ENCODE results near the gene LENEP.
A peak's percentile ranks its signal among the peaks of the same experiment; 100 is the strongest.

The LENEP gene, protein sequence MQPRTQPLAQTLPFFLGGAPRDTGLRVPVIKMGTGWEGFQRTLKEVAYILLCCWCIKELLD

DNA sequence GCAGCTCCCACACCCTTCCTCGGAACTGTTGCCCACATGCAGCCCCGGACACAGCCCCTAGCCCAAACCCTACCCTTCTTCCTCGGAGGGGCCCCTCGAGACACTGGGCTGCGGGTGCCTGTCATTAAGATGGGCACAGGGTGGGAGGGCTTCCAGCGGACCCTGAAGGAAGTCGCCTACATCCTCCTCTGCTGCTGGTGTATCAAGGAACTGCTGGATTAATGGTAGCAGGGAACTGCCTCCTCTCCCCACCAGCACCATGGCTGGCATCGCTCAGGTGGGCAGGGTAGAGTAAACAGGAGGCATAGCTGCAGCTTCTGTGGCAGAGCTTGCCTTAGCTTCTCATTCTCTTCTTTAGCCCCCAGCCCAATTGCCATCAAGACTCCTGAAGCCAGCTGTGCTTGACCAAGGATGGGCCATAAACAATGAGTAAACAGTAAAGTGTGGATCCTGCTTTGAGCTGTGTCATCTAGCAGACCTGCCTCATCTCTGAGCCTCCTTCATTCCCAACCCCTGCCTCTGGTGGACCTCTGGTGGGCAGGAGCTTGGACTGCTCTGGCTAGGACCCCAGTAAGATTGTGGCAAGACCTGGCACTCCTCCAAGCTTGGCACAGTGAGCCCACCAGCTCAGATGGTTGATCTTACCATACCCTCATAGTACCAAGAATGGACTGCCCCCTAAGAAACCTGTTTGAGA lies at the start of gene LENEP:
LENEP (plus strand) TSS at position 15 of the 697 bp plus-strand sequence; CDS start at position 37, 22 bp downstream.
- Mint-ChIP-seq H3K36me3 (ENCODE audit: low read depth) (peaks cover 34% of the 10 kb centered on the region), H3K27ac (peak within 1 kb of the TSS; percentile 45), H3K4me1 (ENCODE audit: low read depth) (peaks cover 33% of the 10 kb centered on the region), H3K4me3 (no peak within 1 kb of the TSS), H3K9me3 (no peaks in the 10 kb centered on the region), H3K27me3 (no peaks in the 10 kb centered on the region)
- DNase-seq: no peak

DNA sequence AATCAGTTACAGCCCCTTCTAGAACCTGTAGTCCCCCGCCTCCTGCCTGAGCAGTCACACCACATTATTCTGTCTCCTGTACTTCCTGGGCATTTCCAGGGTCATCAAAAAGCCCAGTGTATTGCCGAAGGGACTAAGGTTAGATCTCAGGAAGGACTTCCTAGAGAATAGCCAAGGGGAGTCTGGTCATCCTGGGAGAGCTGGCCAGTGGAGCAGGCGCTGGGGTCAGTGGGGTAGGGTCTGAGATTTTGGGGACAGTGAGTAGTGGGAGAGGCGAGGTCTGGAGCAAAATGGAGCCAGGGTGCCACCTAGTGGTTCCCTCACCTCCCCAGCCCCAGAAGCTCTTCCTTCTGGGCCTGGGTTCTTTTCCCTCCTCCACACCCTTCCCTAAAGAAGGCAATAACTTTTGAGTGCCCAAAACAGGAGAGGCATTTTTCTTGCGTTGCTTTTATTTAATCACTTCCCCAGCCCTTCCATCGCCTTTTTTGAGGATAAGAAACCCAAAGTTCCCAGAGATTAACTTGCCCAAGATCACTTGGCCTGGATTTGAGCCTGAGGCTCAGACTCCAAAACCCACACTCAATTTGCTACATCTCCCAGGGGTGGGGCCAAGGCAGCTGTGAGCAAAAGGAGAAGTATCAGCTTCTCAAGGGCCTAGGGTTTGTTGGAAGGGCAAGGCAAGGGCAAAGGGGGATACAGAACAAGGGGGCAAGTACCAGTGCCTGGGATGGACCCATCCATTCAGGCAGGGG lies 49.6 kb upstream of the LENEP start:
- H3K4me1 Mint-ChIP-seq (ENCODE audit: low read depth): peaks cover 52% of the 10 kb centered on the region
- peak; percentile 68 for DNase-seq

DNA sequence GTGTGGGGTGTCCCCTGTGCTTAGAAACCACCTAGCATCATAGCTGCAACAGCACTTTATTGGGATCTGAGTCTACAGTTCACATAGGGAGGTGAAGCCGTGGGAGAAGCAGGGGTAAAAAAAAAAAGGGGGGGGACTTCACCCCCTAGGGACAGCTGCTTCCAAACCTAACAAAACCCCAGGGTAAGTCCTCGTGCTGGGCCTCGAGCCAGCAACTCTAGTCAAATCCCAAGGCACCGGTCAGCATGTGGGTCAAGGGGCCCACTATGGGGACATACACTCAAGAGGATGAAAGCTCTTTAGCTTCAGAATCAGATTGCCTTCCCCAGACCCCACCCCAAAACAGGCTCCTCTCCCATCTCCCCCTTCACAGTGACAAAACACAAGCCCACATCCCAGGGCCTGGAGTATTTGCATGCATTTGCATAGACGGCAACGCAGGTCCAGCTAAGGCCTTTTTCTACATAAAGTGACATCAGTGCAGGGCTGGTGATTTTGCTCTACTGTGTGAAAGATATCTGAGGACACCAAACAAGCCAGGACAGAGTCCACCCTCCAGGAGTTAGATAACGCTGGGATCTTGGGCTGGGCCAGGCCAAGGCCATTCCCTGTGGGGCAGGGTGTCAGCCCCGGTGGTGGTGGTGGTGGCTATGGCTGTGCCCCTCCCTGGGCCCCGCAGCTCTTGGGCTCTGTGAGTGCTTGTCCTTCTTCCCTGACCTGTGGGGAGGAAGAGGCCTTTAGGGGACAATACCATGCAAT lies 48.8 kb upstream of the LENEP start:
- Mint-ChIP-seq H3K4me3 (no peak overlapping the region), H3K27ac (peak overlapping the region; percentile 91), H3K36me3 (ENCODE audit: low read depth) (peaks cover 31% of the 10 kb centered on the region), H3K4me1 (ENCODE audit: low read depth) (peaks cover 49% of the 10 kb centered on the region), H3K27me3 (no peaks in the 10 kb centered on the region), H3K9me3 (no peaks in the 10 kb centered on the region)
- no peak for DNase-seq

More for the DNA sequence above, 49.6 kb upstream of the LENEP start:
- H3K27ac Mint-ChIP-seq: peak overlapping the region; percentile 91
- peaks cover 31% of the 10 kb centered on the region for H3K36me3 Mint-ChIP-seq (ENCODE audit: low read depth)
- no peaks in the 10 kb centered on the region for H3K27me3 Mint-ChIP-seq
- H3K9me3 Mint-ChIP-seq: no peaks in the 10 kb centered on the region
- H3K4me3 Mint-ChIP-seq: peak overlapping the region; percentile 1

DNA sequence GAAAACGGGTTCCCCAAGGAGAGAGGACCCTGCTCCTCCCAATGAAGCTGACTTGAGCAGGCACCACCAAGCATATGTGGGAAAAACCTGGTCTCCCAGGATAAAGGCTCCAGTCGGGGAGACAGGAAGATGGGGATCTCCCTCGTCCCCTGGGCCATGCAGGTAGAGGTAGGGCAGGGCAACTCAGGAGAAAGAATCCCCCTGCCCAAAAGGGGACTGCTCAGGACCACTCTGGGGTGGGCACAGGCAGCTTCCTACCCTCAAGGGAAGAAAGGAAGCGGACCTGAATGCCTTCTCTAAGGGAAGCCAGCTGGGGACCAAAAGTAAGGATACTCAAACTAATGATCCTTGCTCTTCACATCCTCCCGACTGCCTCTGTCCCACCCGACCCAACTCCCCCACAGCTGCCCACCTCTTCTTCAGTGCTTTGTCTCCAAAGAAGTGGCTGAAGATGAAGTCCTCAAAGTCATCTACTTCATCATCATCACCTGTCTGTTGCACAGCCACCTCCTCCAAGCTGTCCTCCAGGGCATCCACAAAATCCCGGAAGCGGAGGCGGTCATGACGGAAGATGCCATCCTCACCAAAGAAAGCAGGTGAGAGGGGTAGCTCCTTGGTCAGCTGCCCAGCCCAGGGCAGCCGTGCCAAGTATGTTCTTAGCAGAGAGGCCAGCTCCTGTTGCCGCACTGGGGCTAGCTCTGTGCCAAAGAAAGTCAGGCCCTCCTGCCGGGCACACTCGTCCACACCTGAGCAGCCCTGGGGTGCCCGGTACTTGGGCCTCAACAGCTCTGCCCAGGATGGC lies 48.0 kb upstream of the LENEP start:
- Mint-ChIP-seq H3K36me3 (ENCODE audit: low read depth) (peaks cover 31% of the 10 kb centered on the region), H3K4me3 (no peak overlapping the region)

DNA sequence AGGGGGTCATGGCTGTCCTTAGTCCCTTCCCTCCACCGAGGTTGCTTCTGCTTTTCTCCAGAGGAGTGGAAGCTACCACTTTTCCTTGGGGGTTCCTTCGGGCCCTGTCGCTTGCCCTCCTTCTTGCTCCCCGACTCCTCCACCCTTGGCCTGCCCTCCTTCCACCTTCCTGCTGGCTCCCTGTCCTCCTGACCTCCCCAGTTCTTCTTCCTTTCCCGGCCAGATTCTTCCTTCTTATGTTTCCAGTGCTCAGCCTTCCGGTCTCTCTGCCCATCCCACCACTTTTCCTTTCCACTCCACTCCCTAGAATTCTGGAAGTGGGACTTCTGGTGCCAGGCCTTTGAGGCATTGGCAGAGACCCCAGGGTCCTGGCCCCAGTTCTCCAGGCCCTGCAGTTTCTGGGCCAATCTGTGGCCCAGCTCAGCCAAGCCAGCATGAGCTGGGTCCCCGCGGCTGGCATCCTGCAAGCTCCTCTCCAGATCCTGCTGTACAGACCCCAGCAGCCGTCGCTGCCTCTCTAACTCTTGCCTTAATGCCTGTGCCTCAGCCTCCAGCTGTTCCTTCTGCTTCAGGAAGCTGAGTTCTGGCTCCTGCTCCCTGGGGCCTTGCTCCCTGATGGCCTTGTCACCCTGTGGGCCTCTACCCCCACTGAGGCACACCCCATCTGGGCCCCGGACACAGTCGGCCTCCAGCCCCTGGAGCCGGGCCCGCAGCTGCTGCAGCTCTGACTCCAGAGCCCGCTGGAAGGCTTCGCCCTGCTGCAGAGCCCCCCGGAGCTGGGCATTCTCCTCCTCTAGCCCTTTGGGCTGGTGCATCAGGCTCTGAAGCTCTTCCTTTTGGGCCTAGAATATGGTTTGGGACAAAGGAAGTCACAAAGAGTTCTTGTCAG lies 47.2 kb upstream of the LENEP start:
- H3K27ac Mint-ChIP-seq: peak overlapping the region; percentile 71
- no peak for DNase-seq
- peaks cover 36% of the 10 kb centered on the region for H3K36me3 Mint-ChIP-seq (ENCODE audit: low read depth)
- no peaks in the 10 kb centered on the region for H3K9me3 Mint-ChIP-seq
- peaks cover 45% of the 10 kb centered on the region for H3K4me1 Mint-ChIP-seq (ENCODE audit: low read depth)
- H3K4me3 Mint-ChIP-seq: no peak overlapping the region
- H3K27me3 Mint-ChIP-seq: no peaks in the 10 kb centered on the region

More for the DNA sequence above, 48.0 kb upstream of the LENEP start:
- Mint-ChIP-seq H3K9me3 (no peaks in the 10 kb centered on the region), H3K27me3 (no peaks in the 10 kb centered on the region), H3K4me1 (ENCODE audit: low read depth) (peaks cover 45% of the 10 kb centered on the region), H3K27ac (peak overlapping the region; percentile 12)
- DNase-seq: no peak

DNA sequence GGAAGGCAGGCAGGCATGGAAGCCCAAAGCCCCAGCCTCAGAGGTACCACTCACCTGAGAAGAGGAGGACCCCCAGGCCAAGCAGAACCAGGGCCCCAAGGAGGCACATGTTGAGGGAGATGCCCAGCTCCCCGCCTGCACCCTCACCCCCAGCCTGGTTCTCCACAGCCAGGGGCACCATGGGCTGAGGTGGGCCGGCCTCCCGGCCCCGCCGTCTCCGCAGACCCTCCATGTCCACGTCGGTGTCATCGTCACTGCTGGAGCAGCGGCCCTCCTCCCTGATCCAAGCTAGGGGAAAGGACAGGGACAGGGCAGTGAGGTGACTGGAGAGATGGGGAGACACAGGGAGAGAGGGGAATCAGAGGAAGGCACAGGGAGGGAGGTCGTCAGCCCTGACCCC lies 45.3 kb upstream of the LENEP start:
- H3K4me3 Mint-ChIP-seq: no peak overlapping the region
- H3K36me3 Mint-ChIP-seq (ENCODE audit: low read depth): peaks cover 36% of the 10 kb centered on the region
- peaks cover 45% of the 10 kb centered on the region for H3K4me1 Mint-ChIP-seq (ENCODE audit: low read depth)
- DNase-seq: no peak
- no peaks in the 10 kb centered on the region for H3K27me3 Mint-ChIP-seq
- peak overlapping the region; percentile 86 for H3K27ac Mint-ChIP-seq
- H3K9me3 Mint-ChIP-seq: no peaks in the 10 kb centered on the region

DNA sequence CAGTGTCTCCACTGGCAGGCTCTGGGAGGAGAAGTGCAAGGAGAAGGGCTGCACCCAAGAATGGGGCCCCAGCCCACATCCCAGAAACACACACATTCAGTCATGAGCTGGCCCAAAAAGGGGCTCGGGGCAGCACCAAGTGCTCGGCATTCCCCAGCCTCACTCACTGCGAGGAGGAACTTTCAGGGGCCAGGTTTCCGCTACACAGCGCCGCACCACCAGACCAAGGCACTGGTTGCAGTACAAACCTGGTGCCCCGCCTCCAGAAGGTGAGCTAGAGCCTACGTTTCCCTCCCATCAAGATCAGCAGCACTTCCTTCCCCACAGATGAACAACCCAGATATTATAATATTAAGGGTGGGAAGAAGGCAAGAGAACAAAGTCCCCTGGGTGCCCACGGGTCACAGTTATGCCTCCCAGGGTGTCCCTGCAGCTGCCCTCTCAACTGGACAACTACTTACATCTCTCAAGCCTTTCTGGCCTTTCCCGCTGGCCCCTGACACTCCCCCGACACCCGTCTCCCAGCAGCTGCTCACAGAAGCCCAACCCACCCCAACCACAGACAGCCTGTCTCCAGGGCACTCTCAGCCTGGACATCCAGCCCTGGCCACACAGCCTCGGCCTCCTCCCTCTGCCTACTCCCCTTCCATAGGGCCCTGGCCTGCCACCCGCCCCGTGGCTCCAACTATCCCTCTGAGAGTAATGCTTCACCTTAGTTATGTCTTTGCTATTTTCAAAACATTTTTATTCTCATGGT lies 41.3 kb upstream of the LENEP start:
- H3K27ac Mint-ChIP-seq: peak overlapping the region; percentile 96
- DNase-seq: peak; percentile 74
- H3K4me1 Mint-ChIP-seq (ENCODE audit: low read depth): peaks cover 73% of the 10 kb centered on the region
- peak overlapping the region; percentile 76 for H3K4me3 Mint-ChIP-seq
- H3K9me3 Mint-ChIP-seq: no peaks in the 10 kb centered on the region
- peaks cover 18% of the 10 kb centered on the region for H3K36me3 Mint-ChIP-seq (ENCODE audit: low read depth)
- H3K27me3 Mint-ChIP-seq: no peaks in the 10 kb centered on the region

DNA sequence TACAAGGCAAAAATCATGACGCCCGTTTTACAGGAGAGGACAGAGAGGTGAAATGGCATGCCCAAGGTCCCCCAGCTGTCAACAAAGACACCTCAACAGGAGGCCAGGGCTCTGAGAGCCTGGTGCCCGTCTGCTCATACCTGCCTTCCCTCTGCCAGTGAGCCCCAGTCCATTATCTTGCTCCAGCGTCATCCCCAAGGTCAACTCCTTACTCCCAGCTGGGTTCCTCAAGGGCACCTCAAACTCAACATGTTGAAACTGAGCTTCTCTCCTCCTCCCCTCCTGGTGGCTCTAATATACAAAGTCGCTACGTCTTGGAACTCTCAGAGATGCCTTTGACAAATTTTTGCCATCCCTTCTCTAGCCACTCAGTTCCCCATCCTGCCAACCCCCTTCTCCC lies 40.7 kb upstream of the LENEP start:
- DNase-seq: no peak
- Mint-ChIP-seq H3K36me3 (ENCODE audit: low read depth) (peaks cover 19% of the 10 kb centered on the region), H3K4me3 (peak overlapping the region; percentile 76), H3K27ac (peak overlapping the region; percentile 96), H3K27me3 (no peaks in the 10 kb centered on the region), H3K4me1 (ENCODE audit: low read depth) (peaks cover 79% of the 10 kb centered on the region), H3K9me3 (no peaks in the 10 kb centered on the region)

DNA sequence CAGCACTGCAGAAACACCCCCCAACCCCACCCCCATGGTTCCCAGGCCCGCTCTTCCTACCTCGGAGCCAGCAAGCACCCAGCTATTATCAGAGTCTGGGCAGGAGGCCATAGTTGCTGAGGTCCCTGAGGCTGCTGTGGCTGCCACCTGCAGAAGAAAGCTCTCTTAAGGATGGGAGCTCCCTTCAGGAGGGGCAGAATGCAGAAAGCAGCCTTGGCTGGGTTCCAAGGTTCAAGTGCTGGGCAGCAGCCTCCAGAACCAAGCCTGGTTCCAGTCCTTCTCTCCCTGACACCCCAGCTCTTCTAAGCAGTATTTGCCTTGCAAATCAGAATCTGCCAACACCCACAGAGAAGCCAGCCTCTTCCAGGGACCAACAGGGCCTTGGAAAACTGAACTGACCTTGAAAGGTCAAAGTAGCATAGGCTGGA lies 39.8 kb upstream of the LENEP start:
- Mint-ChIP-seq H3K9me3 (no peaks in the 10 kb centered on the region), H3K4me1 (ENCODE audit: low read depth) (peaks cover 83% of the 10 kb centered on the region), H3K27me3 (no peaks in the 10 kb centered on the region), H3K4me3 (peak overlapping the region; percentile 13), H3K36me3 (ENCODE audit: low read depth) (peaks cover 24% of the 10 kb centered on the region), H3K27ac (peak overlapping the region; percentile 96)
- DNase-seq: no peak

DNA sequence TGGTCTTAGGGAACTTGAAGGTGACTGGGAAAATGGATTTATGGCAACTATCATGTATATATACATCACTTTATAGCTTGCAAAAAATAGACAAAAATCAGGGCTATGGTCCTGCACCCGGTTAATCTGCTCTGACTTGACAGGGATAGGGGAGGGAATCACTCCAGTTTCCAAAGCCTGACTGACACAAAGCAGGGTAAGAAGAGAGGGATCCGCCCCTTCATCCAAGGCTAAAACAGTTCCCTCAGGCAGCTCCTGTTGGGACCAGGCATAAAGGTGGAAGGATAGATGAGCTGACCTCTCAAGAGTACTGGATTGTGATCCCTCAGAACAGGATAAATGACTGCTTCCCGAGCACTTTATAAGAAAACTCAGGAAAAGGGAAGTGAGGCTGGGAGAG lies 38.8 kb upstream of the LENEP start:
- peak overlapping the region; percentile 89 for H3K4me3 Mint-ChIP-seq
- peak overlapping the region; percentile 96 for H3K27ac Mint-ChIP-seq
- H3K9me3 Mint-ChIP-seq: no peaks in the 10 kb centered on the region
- peaks cover 29% of the 10 kb centered on the region for H3K36me3 Mint-ChIP-seq (ENCODE audit: low read depth)
- DNase-seq: no peak
- H3K4me1 Mint-ChIP-seq (ENCODE audit: low read depth): peaks cover 79% of the 10 kb centered on the region
- H3K27me3 Mint-ChIP-seq: no peaks in the 10 kb centered on the region

DNA sequence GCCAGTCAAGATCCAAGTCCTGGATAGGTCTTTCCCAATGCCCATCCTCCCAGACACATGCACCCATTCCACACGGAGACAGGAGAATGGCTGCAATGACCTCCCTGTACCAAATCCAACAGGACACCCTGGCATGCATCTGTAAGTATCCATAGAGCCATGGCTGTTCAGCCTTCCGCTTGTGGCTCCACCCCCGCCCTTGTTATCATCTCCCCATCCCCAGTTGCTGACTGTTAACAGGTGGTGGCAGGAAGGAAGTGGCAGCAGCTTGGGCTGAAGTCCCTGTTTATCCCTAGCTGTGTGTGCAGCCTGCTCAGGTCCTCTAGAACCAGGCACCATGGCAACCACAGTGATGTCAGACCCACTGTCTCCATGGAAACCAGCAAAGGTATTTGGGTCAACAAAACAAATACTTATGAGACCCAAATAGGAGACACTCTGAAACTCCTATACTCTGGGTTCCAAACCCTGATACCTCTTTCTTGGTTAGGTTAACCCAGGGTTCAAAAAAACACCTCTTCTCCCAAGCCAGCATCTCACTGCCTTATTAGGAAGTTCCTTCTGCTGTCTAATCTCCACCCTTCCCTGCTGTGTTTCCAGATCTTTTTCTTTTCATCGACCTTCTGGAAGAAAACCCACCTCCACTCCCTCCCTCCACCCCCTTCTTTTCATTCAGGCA lies 38.2 kb upstream of the LENEP start:
- H3K27ac Mint-ChIP-seq: peak overlapping the region; percentile 96
- H3K9me3 Mint-ChIP-seq: no peaks in the 10 kb centered on the region
- no peaks in the 10 kb centered on the region for H3K27me3 Mint-ChIP-seq
- DNase-seq: peak; percentile 71
- H3K4me3 Mint-ChIP-seq: peak overlapping the region; percentile 89
- peaks cover 34% of the 10 kb centered on the region for H3K36me3 Mint-ChIP-seq (ENCODE audit: low read depth)
- peaks cover 84% of the 10 kb centered on the region for H3K4me1 Mint-ChIP-seq (ENCODE audit: low read depth)
